ENCODE measurements around the gene TOM1L1. TPM values are rescaled to one million over a fixed set of nuclear protein-coding genes. Genes with fewer than 3 reads are reported as not detected.

TOM1L1 gene
- total RNA-seq, 6 experiments from 2014 or later = 36.5 to 74.5 (median 61.9) TPM

DNA sequence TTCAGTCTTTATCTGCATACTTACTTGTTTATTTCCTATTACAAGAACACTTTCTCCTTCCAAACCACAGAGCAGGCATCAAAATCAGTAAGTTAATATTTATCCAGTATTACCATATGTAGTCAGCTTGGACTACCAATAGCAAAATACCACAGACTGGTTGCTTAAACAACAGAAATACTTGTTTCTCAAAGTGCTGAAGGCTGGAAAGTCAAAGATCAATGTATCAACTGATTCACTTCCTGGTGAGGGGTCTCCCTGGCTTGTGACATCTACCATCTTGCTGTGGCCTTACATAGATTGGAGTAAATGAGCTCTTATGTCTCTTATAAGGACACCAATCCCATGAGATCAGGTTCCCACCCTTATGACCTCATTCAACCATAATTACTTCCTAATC, 70.5 kb downstream of the TOM1L1 start:
- peaks cover 0 to 30% (median 0%) of the 10 kb centered on the region in 4 donors for H3K4me1 ChIP-seq
- ATAC-seq (no peak), DNase-seq (no peak)
- no peak overlapping the region for H3K4me3 ChIP-seq
- H3K27me3 ChIP-seq = no peaks in the 10 kb centered on the region
- intact Hi-C loops (cut with DNase I) = no loop called here
- no peaks in the 10 kb centered on the region for H3K36me3 ChIP-seq
- H3K27ac ChIP-seq = no peak overlapping the region
- H3K9me3 ChIP-seq = no peaks in the 10 kb centered on the region
- TF ChIP-seq, protein P1, sequence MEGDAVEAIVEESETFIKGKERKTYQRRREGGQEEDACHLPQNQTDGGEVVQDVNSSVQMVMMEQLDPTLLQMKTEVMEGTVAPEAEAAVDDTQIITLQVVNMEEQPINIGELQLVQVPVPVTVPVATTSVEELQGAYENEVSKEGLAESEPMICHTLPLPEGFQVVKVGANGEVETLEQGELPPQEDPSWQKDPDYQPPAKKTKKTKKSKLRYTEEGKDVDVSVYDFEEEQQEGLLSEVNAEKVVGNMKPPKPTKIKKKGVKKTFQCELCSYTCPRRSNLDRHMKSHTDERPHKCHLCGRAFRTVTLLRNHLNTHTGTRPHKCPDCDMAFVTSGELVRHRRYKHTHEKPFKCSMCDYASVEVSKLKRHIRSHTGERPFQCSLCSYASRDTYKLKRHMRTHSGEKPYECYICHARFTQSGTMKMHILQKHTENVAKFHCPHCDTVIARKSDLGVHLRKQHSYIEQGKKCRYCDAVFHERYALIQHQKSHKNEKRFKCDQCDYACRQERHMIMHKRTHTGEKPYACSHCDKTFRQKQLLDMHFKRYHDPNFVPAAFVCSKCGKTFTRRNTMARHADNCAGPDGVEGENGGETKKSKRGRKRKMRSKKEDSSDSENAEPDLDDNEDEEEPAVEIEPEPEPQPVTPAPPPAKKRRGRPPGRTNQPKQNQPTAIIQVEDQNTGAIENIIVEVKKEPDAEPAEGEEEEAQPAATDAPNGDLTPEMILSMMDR (IDR thresholded peaks at IDR 0.05) = no peak
- no peak for TF ChIP-seq POLR2A (IDR thresholded peaks at IDR 0.05)

DNA sequence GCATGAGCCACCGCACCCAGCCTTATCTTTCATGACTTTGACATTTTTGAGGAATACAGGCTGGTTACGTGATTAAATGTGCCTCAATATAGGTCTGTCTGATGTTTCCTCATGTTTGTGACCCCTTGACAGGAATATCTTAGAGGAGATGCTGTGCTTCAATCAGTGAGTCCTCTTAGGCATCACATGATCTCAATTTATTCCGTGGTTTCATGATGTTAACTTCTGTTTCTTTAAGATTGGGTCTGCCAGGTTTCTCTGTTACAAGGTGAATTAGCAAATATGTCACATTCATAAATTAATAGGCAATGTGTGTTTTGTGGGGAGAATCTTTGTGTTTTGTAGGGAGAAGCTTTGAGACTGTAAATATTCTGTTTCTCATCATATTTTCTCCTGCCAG, 71.2 kb downstream of the TOM1L1 start:
- Histone ChIP-seq H3K9me3 (no peaks in the 10 kb centered on the region), H3K27ac (no peak overlapping the region), H3K4me1 (peaks cover 0 to 30% (median 0%) of the 10 kb centered on the region in 4 donors), H3K36me3 (no peaks in the 10 kb centered on the region), H3K27me3 (no peaks in the 10 kb centered on the region), H3K4me3 (no peak overlapping the region)
- TF ChIP-seq, protein P1 (IDR thresholded peaks at IDR 0.05) = no peak
- TF ChIP-seq POLR2A (IDR thresholded peaks at IDR 0.05) = no peak
- intact Hi-C loops (cut with DNase I) = no loop called here
- WGBS (ENCODE audit: insufficient coverage, low coverage, low lambda C conversion rate, missing lambda C conversion rate) = 96% methylated on average over 3 of the region's 3 CpGs
- DNase-seq = no peak
- ATAC-seq = no peak

DNA sequence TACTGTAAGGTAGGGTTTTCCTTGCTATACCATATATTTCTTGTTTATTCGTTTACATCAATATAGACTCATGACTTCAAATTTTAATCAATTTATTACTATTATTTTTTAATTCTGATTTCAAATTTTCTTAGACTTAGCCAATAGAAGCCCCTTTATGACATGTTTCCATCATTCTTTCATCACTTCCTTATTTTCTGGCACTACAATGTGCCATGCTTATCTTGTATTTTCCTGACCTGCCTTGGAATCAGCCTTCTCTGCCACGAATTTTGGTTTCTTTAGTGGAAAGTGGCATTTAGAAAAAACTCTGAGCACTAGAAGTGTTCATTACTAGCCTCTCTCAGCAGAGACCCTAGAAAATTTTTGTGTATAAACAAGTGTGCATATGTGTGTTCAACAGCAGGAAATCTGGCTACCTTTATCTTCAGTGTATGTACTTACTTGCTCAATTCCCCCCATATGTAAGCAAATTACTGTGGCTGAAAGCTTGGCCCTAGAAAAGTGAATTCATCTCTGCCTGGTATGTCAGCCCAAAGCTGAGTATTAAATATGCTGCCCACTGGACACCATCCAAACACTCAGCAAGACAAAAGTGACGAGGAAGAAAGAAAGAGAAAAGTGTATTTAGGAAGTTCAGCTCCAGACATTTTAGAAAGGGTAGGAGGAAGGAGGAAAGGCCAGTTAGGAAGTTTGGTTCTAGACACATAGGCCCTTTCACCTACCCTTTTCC, 71.9 kb downstream of the TOM1L1 start:
- H3K4me1 ChIP-seq = peaks cover 0 to 23% (median 0%) of the 10 kb centered on the region in 4 donors
- no peak for TF ChIP-seq POLR2A (IDR thresholded peaks at IDR 0.05)
- TF ChIP-seq, protein P1 (IDR thresholded peaks at IDR 0.05) = no peak
- ATAC-seq (no peak), DNase-seq (no peak)
- no peaks in the 10 kb centered on the region for H3K9me3 ChIP-seq
- intact Hi-C loops (cut with DNase I) = no loop called here
- H3K27ac ChIP-seq = no peak overlapping the region
- 83% methylated on average over 3 of the region's 3 CpGs for WGBS (ENCODE audit: insufficient coverage, low coverage, low lambda C conversion rate, missing lambda C conversion rate)
- H3K4me3 ChIP-seq = no peak overlapping the region
- no peaks in the 10 kb centered on the region for H3K27me3 ChIP-seq
- H3K36me3 ChIP-seq = no peaks in the 10 kb centered on the region

DNA sequence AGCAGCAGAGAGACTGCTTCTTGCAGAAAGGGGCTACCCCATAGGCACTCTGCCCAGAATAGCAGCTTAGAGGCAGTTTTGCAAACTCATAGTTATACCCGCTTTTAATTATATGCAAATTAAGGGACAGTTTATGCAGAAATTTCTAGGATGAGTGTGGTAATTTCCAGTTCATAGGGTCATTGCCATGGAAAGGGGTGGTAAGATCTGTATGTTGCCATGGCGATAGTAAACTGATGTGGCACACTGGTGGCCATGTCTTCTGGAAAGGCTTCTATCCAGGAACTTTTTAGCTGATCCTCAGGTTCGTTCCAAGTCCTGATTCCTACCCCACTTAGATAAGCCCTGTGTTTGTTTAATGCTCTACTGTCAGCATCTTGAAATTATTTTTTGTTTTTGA, 74.1 kb downstream of the TOM1L1 start:
- Histone ChIP-seq H3K27ac (no peak overlapping the region), H3K9me3 (no peaks in the 10 kb centered on the region), H3K27me3 (no peaks in the 10 kb centered on the region), H3K36me3 (no peaks in the 10 kb centered on the region), H3K4me3 (no peak overlapping the region), H3K4me1 (peaks cover 0 to 17% (median 0%) of the 10 kb centered on the region in 4 donors)
- TF ChIP-seq, protein P1 (IDR thresholded peaks at IDR 0.05) = no peak
- TF ChIP-seq POLR2A (IDR thresholded peaks at IDR 0.05) = no peak
- intact Hi-C loops (cut with DNase I) = no loop called here
- WGBS (ENCODE audit: insufficient coverage, low coverage, low lambda C conversion rate, missing lambda C conversion rate) = 78% methylated on average over 3 of the region's 3 CpGs
- no peak for ATAC-seq
- no peak for DNase-seq

Data from right lobe of liver (tissue), 6 donors.